T-helper 1 cell treated with Interleukin-12 subunit alpha and Interleukin-12 subunit beta and Interleukin-4 antibody, amounts not matched to agents 30 μg/mL and 1 μg/mL, for 36 hours (primary cell): ENCODE data around the gene TAS1R3.
"Not testable (repeated sequence)": the region's sequence is repeated elsewhere in the genome, so short reads cannot be mapped to it uniquely, and the experiment has no call there.

Experiments
- H3K27ac Mint-ChIP-seq: one replicate; pipeline ENCODE4 v1.8.0; 2021; ENCODE audit warnings: mild to moderate bottlenecking, mixed read lengths
- H3K27me3 Mint-ChIP-seq: one replicate; pipeline ENCODE4 v1.8.0; 2021; ENCODE audit warnings: low read depth, mixed read lengths
- H3K36me3 Mint-ChIP-seq: one replicate; pipeline ENCODE4 v1.8.0; 2021; ENCODE audit warnings: low read depth, mixed read lengths
- H3K4me1 Mint-ChIP-seq: one replicate; pipeline ENCODE4 v1.8.0; 2021; ENCODE audit warnings: low read depth, mixed read lengths
- H3K4me3 Mint-ChIP-seq: one replicate; pipeline ENCODE4 v1.8.0; 2021; ENCODE audit warnings: mild to moderate bottlenecking, moderate library complexity, mixed read lengths
- H3K9me3 Mint-ChIP-seq: one replicate; pipeline ENCODE4 v1.8.0; 2021; ENCODE audit warnings: mixed read lengths

The TAS1R3 gene

DNA sequence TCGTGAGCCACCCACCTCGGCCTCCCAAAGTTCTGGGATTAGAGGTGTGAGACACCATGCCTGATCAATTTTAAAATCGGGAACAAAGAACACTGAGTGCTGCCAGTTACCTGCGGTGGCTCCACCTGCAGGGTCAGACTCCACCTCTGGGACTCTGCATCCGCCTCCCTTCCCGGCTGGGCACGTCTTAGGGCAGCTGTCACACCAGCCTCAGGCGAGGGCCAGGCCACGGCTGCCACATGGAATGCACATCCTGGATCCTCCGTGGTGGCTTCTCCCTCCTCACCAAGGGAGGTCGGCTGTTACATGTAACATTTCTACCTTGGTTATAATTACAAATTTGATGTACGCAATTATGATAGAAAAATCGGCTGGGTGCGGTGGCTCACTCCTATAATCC is 33.2 kb downstream of the TAS1R3 start:
- no peak overlapping the region for H3K4me3 Mint-ChIP-seq
- no peaks in the 10 kb centered on the region for H3K36me3 Mint-ChIP-seq
- no peak overlapping the region for H3K27ac Mint-ChIP-seq
- H3K27me3 Mint-ChIP-seq = peaks cover 8% of the 10 kb centered on the region
- peaks cover 4% of the 10 kb centered on the region for H3K4me1 Mint-ChIP-seq
- H3K9me3 Mint-ChIP-seq = no peaks in the 10 kb centered on the region

GRCh38 chr1:1365875-1366698 is 35.0 kb downstream of the TAS1R3 start:
- Mint-ChIP-seq H3K9me3 (no peaks in the 10 kb centered on the region), H3K4me1 (no peaks in the 10 kb centered on the region), H3K27ac (no peak overlapping the region), H3K27me3 (peaks cover 5% of the 10 kb centered on the region), H3K4me3 (no peak overlapping the region), H3K36me3 (no peaks in the 10 kb centered on the region)

DNA sequence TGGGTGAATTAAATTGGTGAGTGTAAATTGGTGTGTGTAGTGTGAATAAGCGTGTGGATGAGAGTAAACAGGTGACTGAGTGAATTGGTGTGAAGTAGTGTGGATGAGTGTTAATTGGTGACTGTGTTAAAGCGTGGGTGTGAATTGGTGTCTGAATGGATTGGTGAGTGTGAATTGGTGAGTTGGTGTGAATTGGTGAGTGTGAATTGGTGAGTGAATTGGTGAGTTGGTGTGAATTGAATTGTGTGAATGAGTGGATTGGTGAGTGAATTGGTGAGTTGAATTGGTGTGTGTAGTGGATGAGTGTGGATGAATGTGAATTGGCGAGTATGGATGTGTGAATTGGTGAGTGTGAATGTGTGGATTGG is 35.6 kb downstream of the TAS1R3 start:
- Mint-ChIP-seq H3K4me1 (peaks cover 3% of the 10 kb centered on the region), H3K4me3 (no peak overlapping the region), H3K36me3 (no peaks in the 10 kb centered on the region), H3K9me3 (no peaks in the 10 kb centered on the region), H3K27me3 (peaks cover 5% of the 10 kb centered on the region), H3K27ac (no peak overlapping the region)

DNA sequence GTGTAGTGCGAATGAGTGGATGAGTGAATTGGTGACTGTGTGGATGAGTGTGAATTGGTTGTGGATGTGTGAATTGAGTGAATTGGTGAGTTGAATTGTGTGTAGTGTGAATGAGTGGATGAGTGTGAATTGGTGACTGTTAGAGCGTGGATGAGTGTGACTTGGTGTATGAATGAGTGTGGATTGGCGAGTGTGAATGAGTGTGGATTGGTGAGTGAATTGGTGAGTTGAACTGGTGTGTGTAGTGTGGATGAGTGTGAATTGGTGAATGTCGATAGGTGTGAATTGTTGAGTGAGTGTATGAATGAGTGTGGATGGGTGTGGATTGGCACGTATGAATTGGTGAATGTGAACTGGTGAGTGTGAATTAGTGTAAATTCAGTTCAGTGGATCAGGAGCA is 36.2 kb downstream of the TAS1R3 start:
- Mint-ChIP-seq H3K27me3 (no peaks in the 10 kb centered on the region), H3K4me3 (no peak overlapping the region), H3K4me1 (peaks cover 5% of the 10 kb centered on the region), H3K27ac (no peak overlapping the region), H3K36me3 (no peaks in the 10 kb centered on the region), H3K9me3 (no peaks in the 10 kb centered on the region)

DNA sequence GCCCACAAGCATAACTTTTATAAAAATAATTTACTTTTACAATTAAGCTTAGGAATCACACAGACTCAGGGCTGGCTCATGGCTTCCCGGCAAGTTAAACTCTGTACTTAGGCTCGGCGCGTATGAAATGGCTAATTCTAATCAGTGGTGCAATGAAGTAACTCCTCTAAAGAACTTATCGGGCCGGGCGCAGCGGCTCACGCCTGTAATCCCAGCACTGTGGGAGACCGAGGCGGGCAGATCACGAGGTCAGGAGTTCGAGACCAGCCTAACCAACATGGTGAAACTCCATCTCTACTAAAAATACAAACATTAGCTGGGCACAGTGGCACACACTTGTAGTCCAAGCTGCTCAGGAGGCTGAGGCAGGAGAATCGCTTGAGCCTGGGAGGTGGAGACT is 39.0 kb downstream of the TAS1R3 start:
- not testable (repeated sequence) for H3K27ac Mint-ChIP-seq, H3K9me3 Mint-ChIP-seq, H3K36me3 Mint-ChIP-seq, H3K4me1 Mint-ChIP-seq, H3K27me3 Mint-ChIP-seq
- peak overlapping the region; percentile 39 for H3K4me3 Mint-ChIP-seq

DNA sequence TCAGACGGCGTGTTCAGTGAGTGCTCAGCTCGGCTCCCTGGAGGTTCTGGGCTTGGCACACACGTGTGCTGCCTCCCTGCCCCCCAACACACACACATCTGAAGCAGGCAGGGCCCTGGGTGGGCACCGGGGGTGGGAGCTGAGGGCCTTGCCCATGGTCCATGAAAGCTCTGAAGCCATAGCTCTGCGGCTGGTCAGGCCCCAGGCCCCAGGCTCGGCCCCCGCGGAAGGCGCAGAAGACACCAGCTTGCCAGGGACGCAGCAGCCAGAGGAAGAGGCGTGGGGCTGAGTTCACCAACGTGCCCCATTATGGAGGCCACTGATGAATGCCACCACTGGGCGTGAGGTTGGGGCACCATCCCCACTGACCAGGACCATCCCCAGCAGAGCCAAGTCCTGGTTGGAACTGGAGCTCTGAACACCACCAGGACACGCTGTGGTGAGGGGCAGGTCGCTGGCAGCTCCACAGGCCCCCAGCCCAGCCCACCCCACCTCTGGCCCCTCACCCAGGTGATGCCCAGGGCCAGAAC is 39.8 kb downstream of the TAS1R3 start:
- H3K27ac Mint-ChIP-seq = peak overlapping the region; percentile 69
- H3K4me3 Mint-ChIP-seq = peak overlapping the region; percentile 35
- no peaks in the 10 kb centered on the region for H3K27me3 Mint-ChIP-seq

GRCh38 chr1:1371364-1371745 is 40.3 kb downstream of the TAS1R3 start:
- peaks cover 4% of the 10 kb centered on the region for H3K36me3 Mint-ChIP-seq
- peak overlapping the region; percentile 35 for H3K4me3 Mint-ChIP-seq
- peaks cover 7% of the 10 kb centered on the region for H3K4me1 Mint-ChIP-seq
- H3K27ac Mint-ChIP-seq = peak overlapping the region; percentile 69
- H3K27me3 Mint-ChIP-seq = no peaks in the 10 kb centered on the region
- no peaks in the 10 kb centered on the region for H3K9me3 Mint-ChIP-seq

More for the DNA sequence above, 39.8 kb downstream of the TAS1R3 start:
- H3K4me1 Mint-ChIP-seq = peaks cover 7% of the 10 kb centered on the region
- no peaks in the 10 kb centered on the region for H3K9me3 Mint-ChIP-seq
- H3K36me3 Mint-ChIP-seq = peaks cover 4% of the 10 kb centered on the region

- no peaks in the 10 kb centered on the region for H3K27me3 Mint-ChIP-seq
- H3K4me1 Mint-ChIP-seq = peaks cover 7% of the 10 kb centered on the region
- H3K36me3 Mint-ChIP-seq = peaks cover 4% of the 10 kb centered on the region
- peak overlapping the region; percentile 80 for H3K27ac Mint-ChIP-seq
- peak overlapping the region; percentile 59 for H3K4me3 Mint-ChIP-seq
- no peaks in the 10 kb centered on the region for H3K9me3 Mint-ChIP-seq
Measured at GRCh38 chr1:1371746-1372711, 40.9 kb downstream of the TAS1R3 start.

- H3K27ac Mint-ChIP-seq = peak overlapping the region; percentile 1
- H3K4me1 Mint-ChIP-seq = peaks cover 7% of the 10 kb centered on the region
- H3K36me3 Mint-ChIP-seq = peaks cover 4% of the 10 kb centered on the region
Measured at GRCh38 chr1:1373051-1373814, 42.2 kb downstream of the TAS1R3 start.

GRCh38 chr1:1373815-1374588 is 42.9 kb downstream of the TAS1R3 start:
- Mint-ChIP-seq H3K4me1 (peaks cover 7% of the 10 kb centered on the region), H3K4me3 (peak overlapping the region; percentile 90), H3K9me3 (no peaks in the 10 kb centered on the region), H3K36me3 (peaks cover 4% of the 10 kb centered on the region), H3K27me3 (no peaks in the 10 kb centered on the region), H3K27ac (no peak overlapping the region)

More at GRCh38 chr1:1373051-1373814, 42.2 kb downstream of the TAS1R3 start:
- H3K27me3 Mint-ChIP-seq = no peaks in the 10 kb centered on the region
- H3K9me3 Mint-ChIP-seq = no peaks in the 10 kb centered on the region
- H3K4me3 Mint-ChIP-seq = peak overlapping the region; percentile 90

DNA sequence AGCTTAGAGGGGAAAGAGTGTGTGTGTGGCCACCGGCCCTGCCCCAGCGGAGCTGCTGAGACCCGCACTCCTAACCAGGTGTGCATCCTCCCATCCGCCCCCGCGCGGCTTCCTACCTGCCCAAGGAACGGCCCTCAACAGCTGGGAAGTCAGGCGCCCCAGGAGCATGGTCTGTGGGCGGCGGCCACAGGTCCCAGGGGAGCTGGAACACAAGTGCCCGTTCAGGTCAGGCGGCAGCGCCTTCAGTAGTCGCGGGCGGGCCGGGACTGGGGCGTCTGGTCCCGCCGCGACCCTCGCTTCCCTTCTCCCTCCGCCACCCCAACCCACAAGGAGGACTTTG is 43.5 kb downstream of the TAS1R3 start:
- Mint-ChIP-seq H3K27me3 (no peaks in the 10 kb centered on the region), H3K36me3 (peaks cover 4% of the 10 kb centered on the region), H3K4me3 (peak overlapping the region; percentile 90)

GRCh38 chr1:1374929-1375662 is 44.0 kb downstream of the TAS1R3 start, which contains the start of gene AURKAIP1:
AURKAIP1 (minus strand) TSS chr1:1375207; CDS start chr1:1374756, 451 bp downstream.
- H3K9me3 Mint-ChIP-seq = no peaks in the 10 kb centered on the region
- peaks cover 4% of the 10 kb centered on the region for H3K36me3 Mint-ChIP-seq
- H3K4me3 Mint-ChIP-seq = peak within 1 kb of the TSS; percentile 90
- H3K27ac Mint-ChIP-seq = peak within 1 kb of the TSS; percentile 94
- no peaks in the 10 kb centered on the region for H3K27me3 Mint-ChIP-seq
- H3K4me1 Mint-ChIP-seq = peaks cover 7% of the 10 kb centered on the region

More for the DNA sequence above, 43.5 kb downstream of the TAS1R3 start:
- Mint-ChIP-seq H3K9me3 (no peaks in the 10 kb centered on the region), H3K4me1 (peaks cover 7% of the 10 kb centered on the region), H3K27ac (no peak overlapping the region)
